GM13977 (cell line): ENCODE results near the gene TEX19.
"Not testable (repeated sequence)": the region's sequence is repeated elsewhere in the genome, so short reads cannot be mapped to it uniquely, and the experiment has no call there.

Source experiments
- DNase-seq: peaks from one replicate; pipeline ENCODE4 v3.0.0; 2012; ENCODE audit warnings: low spot score
- in situ Hi-C: fragments of 300-500 bp; cut with MboI; formaldehyde crosslinking; loops from one replicate; pipeline ENCODE4 v1.12.0; 2022; ENCODE audit warnings: low sequenced_read_pairs, low pct_unique_long_range_greater_than_20kb, mixed read lengths, inconsistent platforms; ENCODE audit not compliant: unreplicated experiment
- TF ChIP-seq, protein P1 (sequence below): IDR thresholded peaks from 2 replicates; pipeline ENCODE4 v1.5.1; 2012; ENCODE audit warnings: mild to moderate bottlenecking, control low read depth; ENCODE audit not compliant: insufficient read depth; ENCODE audit errors: extremely low read depth, missing control alignments

TEX19 gene

DNA sequence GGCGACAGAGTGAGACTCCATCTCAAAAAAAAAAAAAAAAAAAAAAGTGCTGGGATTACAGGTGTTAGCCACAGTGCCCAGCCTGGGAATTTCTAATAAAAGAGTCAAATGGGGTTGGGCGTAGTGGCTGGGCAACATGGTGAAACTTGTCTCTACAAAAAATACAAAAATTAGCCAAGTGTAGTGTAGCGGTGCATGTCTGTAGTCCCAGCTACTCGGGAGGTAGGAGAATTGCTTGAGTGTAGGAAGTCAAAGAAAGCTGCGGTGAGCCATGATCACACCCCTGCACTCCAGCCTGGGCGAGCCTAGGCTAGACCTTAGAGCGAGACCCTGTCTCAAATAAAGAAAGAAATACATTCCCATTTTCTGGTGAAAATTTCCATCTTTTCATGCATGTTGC is 10.2 kb downstream of the TEX19 start:
- no peak for DNase-seq
- TF ChIP-seq, protein P1, sequence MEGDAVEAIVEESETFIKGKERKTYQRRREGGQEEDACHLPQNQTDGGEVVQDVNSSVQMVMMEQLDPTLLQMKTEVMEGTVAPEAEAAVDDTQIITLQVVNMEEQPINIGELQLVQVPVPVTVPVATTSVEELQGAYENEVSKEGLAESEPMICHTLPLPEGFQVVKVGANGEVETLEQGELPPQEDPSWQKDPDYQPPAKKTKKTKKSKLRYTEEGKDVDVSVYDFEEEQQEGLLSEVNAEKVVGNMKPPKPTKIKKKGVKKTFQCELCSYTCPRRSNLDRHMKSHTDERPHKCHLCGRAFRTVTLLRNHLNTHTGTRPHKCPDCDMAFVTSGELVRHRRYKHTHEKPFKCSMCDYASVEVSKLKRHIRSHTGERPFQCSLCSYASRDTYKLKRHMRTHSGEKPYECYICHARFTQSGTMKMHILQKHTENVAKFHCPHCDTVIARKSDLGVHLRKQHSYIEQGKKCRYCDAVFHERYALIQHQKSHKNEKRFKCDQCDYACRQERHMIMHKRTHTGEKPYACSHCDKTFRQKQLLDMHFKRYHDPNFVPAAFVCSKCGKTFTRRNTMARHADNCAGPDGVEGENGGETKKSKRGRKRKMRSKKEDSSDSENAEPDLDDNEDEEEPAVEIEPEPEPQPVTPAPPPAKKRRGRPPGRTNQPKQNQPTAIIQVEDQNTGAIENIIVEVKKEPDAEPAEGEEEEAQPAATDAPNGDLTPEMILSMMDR = no peak
- in situ Hi-C loops = no loop called here

- TF ChIP-seq, protein P1 = no peak
- DNase-seq = no peak
- in situ Hi-C loops = no loop called here
Measured at GRCh38 chr17:82370471-82371332, 11.7 kb downstream of the TEX19 start.

DNA sequence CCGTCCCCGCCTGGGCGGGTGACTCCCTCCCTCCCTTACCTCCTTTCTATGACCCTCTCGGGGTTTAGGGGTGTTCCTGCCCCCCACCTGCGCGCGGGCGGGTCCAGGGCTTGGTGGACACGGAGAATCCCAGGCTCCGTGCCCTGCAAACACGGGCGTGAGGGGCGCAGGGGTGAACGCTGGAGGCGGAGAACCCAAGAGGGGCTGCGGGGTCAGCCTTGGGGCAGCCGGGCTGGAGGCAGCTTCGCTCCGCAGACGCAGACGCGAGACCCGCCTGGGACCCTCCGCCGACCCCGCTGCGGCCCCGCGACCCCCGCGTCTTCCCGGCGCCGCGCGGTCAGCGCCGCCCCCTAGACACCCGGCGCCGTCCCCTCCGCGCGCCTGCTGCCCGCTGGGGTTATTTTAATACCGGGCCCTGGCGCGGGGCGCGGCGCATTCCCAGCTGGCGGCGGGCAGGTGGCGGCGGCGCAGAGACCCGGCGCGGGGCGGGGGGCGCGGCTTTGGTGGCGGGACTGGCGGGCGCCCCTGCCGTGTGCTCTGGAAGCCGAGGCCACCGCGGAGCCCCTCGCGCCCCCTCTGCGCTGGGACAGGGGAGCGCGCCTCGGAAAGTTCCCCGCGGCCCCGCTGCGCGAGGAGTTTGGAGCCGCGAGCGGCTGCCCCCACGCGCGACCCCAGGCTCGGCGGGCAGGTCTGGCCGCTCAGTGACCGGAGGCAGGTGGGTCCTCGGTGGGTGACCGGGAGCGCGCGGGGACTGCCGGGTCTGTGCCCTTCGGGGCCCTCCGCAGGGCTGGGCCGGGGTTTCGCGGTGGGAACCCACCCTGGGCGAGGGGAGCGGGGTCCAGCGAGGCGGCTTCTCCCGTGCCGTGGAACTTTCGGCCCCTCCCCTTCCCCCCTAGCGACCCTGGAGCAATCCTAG is 12.5 kb downstream of the TEX19 start, which contains the start of gene UTS2R:
Gene UTS2R (plus strand): TSS at position 433 of the 916 bp plus-strand sequence. CDS start 2,560 bp downstream, outside the sequence.
- no peak for DNase-seq
- TF ChIP-seq, protein P1 = no peak
- in situ Hi-C loops = no loop called here

- TF ChIP-seq, protein P1 = peak; percentile 11
- no peak for DNase-seq
- in situ Hi-C loops = no loop called here
Measured at GRCh38 chr17:82372249-82373071, 13.4 kb downstream of the TEX19 start.

GRCh38 chr17:82373072-82373452 is 14.0 kb downstream of the TEX19 start:
- in situ Hi-C loops, DNase-seq: not testable (repeated sequence)

GRCh38 chr17:82373731-82374625 is 14.9 kb downstream of the TEX19 start:
- no peak for DNase-seq
- TF ChIP-seq, protein P1 = no peak
- in situ Hi-C loops = no loop called here
